ENCODE measurements around the gene CD300LF. TPM values are rescaled to one million over a fixed set of nuclear protein-coding genes. Genes with fewer than 3 reads are reported as not detected.

The CD300LF gene
- total and polyA plus RNA-seq, 10 of the 15 experiments (the other 5 are each of a cell fraction or from before 2014, with no cell fraction given): 0.15 TPM; not detected in 9

- TF ChIP-seq IRF4 (IDR thresholded peaks at IDR 0.05; ENCODE audit: low read depth, low read length): no peak
Measured at GRCh38 chr17:74744714-74745547, 32.2 kb upstream of the CD300LF start (continued).

- no peak for ATAC-seq
- Histone ChIP-seq H3K36me3 (ENCODE audit: control insufficient read depth in 2 of 2, insufficient read depth in 2 of 2, low read length in 1 of 2) (no peaks in the 10 kb centered on the region), H3K4me2 (ENCODE audit: control insufficient read depth, insufficient read depth) (no peak overlapping the region), H3K79me2 (ENCODE audit: control insufficient read depth, insufficient read depth, low read length) (peaks cover 9% of the 10 kb centered on the region), H3K27me3 (replicated peaks in 1 of 2; ENCODE audit: control insufficient read depth in 2 of 2, insufficient read depth in 2 of 2, low read length in 1 of 2) (no peaks in the 10 kb centered on the region), H3K9ac (ENCODE audit: control insufficient read depth, insufficient read depth, low read length) (no peak overlapping the region), H3K27ac (ENCODE audit: control insufficient read depth, insufficient read depth) (no peak overlapping the region), H3K9me3 (replicated peaks; ENCODE audit: control insufficient read depth, insufficient read depth, low read length) (no peaks in the 10 kb centered on the region), H3K4me3 (no peak overlapping the region), H4K20me1 (ENCODE audit: control insufficient read depth, insufficient read depth) (no peaks in the 10 kb centered on the region), H3K4me1 (ENCODE audit: control insufficient read depth, insufficient read depth, low read length) (peaks cover 26% of the 10 kb centered on the region), H2AFZ (ENCODE audit: control insufficient read depth, low read depth, low read length) (no peak overlapping the region)
- intact Hi-C loops (cut with micrococcal nuclease; ENCODE audit: unreplicated experiment) (loop anchor here (1.0 to 2.0 kb wide), 2 partner anchors 36 to 118 kb away; no protein-coding TSS in a partner anchor), in situ Hi-C loops (cut with MboI) (loop anchor here (5.0 kb wide), 1 partner anchor 123 kb away; no protein-coding TSS in a partner anchor)
- WGBS (ENCODE audit: insufficient coverage, insufficient replicate concordance, low lambda C conversion rate, missing lambda C conversion rate): 6% methylated on average over 2 of the region's 2 CpGs
- CTCF ChIA-PET: interaction anchor here (0.6 to 4.5 kb wide), 16 partner anchors 8 to 217 kb away, joined by 3 to 98 read pairs (median 22); partner anchors contain the start of genes FDXR, GRIN2C, NAT9 and RAB37
- 0 out of 2 replicates have a peak, but pooled peaks have one; percentile 37 for TF ChIP-seq ZNF207 (IDR thresholded peaks at IDR 0.05; ENCODE audit: borderline replicate concordance)
- no peak for TF ChIP-seq BMI1 (IDR thresholded peaks at IDR 0.05; ENCODE audit: borderline replicate concordance)
- no peak for TF ChIP-seq PAX5 (IDR thresholded peaks at IDR 0.05; ENCODE audit: borderline replicate concordance, low read depth, low read length)
- DNase-seq (ENCODE audit: low read depth, low spot score): no peak
- no TSS peak for BruUV-seq (replicated peaks)
- POLR2A ChIA-PET: interaction anchor here (0.5 to 1.3 kb wide), 3 partner anchors 32 to 129 kb away, joined by 3 to 4 read pairs (median 3); partner anchors contain the start of gene NAT9
- RAD21 ChIA-PET (ENCODE audit: unreplicated experiment): interaction anchor here (0.5 to 3.0 kb wide), 9 partner anchors 7 to 128 kb away, joined by 4 to 30 read pairs (median 9); partner anchors contain the start of genes FDXR and RAB37
- no peak for FAIRE-seq
- SMC1A ChIA-PET (ENCODE audit: uncharacterized antibody, unreplicated experiment): interaction anchor here (0.9 to 2.3 kb wide), 6 partner anchors 25 to 121 kb away, joined by 3 to 13 read pairs (median 4); no protein-coding TSS in a partner anchor
Measured at GRCh38 chr17:74744349-74744713, 31.6 kb upstream of the CD300LF start.
